Measurements from ENCODE around the gene MBNL1.
"Not testable (repeated sequence)": the region's sequence is repeated elsewhere in the genome, so short reads cannot be mapped to it uniquely, and the experiment has no call there.

Gene MBNL1

GRCh38 chr3:152319831-152320617, 51.3 kb downstream of the MBNL1 start:
- Mint-ChIP-seq H3K9me3 (ENCODE audit: low read depth) (no peaks in the 10 kb centered on the region), H3K36me3 (peaks cover 6% of the 10 kb centered on the region), H3K4me1 (ENCODE audit: low read depth) (peaks cover 83% of the 10 kb centered on the region), H3K27ac (peak overlapping the region; percentile 78), H3K27me3 (no peaks in the 10 kb centered on the region), H3K4me3 (peak overlapping the region; percentile 39)

- Mint-ChIP-seq H3K9me3 (ENCODE audit: low read depth) (no peaks in the 10 kb centered on the region), H3K4me1 (ENCODE audit: low read depth) (peaks cover 81% of the 10 kb centered on the region), H3K4me3 (peak overlapping the region; percentile 24), H3K36me3 (peaks cover 13% of the 10 kb centered on the region), H3K27ac (peak overlapping the region; percentile 66), H3K27me3 (no peaks in the 10 kb centered on the region)
These were observed 52.6 kb downstream of the MBNL1 start for GRCh38 chr3:152321200-152321954.

- Mint-ChIP-seq H3K27me3 (no peaks in the 10 kb centered on the region), H3K36me3 (peaks cover 11% of the 10 kb centered on the region), H3K9me3 (ENCODE audit: low read depth) (no peaks in the 10 kb centered on the region), H3K4me3 (peak overlapping the region; percentile 38), H3K4me1 (ENCODE audit: low read depth) (peaks cover 81% of the 10 kb centered on the region), H3K27ac (peak overlapping the region; percentile 83)
These were observed 53.2 kb downstream of the MBNL1 start for GRCh38 chr3:152321955-152322377.

DNA sequence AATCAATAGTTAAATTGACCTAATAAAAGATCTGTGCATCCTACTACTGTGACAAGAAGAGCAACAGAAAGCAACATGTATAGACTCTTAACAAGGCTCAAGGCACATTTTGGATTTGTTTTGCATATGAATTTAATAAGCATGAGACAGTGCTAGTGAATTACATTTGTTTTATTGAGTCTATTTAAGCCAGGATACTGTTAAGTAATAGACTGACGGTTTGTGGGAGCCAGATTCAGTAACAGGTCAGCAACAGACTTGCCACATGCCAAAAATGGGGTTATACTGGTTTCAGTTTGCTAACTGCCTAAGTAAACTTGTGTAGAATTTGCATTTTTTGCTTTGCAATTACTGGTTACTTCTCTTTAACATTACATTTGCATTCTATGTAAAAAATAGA, 54.0 kb downstream of the MBNL1 start:
- H3K27ac Mint-ChIP-seq: peak overlapping the region; percentile 83
- peaks cover 9% of the 10 kb centered on the region for H3K36me3 Mint-ChIP-seq
- H3K4me1 Mint-ChIP-seq (ENCODE audit: low read depth): peaks cover 79% of the 10 kb centered on the region
- peak overlapping the region; percentile 48 for H3K4me3 Mint-ChIP-seq
- no peaks in the 10 kb centered on the region for H3K9me3 Mint-ChIP-seq (ENCODE audit: low read depth)
- H3K27me3 Mint-ChIP-seq: no peaks in the 10 kb centered on the region

- Mint-ChIP-seq H3K36me3 (peaks cover 11% of the 10 kb centered on the region), H3K27ac (peak overlapping the region; percentile 74)
These were observed 55.1 kb downstream of the MBNL1 start for GRCh38 chr3:152323834-152324233.

GRCh38 chr3:152325136-152325535, 56.4 kb downstream of the MBNL1 start:
- Mint-ChIP-seq H3K4me1 (ENCODE audit: low read depth) (peaks cover 75% of the 10 kb centered on the region), H3K9me3 (ENCODE audit: low read depth) (no peaks in the 10 kb centered on the region), H3K4me3 (peak overlapping the region; percentile 62), H3K27ac (peak overlapping the region; percentile 79), H3K36me3 (peaks cover 12% of the 10 kb centered on the region), H3K27me3 (no peaks in the 10 kb centered on the region)

More at GRCh38 chr3:152323834-152324233, 55.1 kb downstream of the MBNL1 start:
- peaks cover 79% of the 10 kb centered on the region for H3K4me1 Mint-ChIP-seq (ENCODE audit: low read depth)
- H3K9me3 Mint-ChIP-seq (ENCODE audit: low read depth): no peaks in the 10 kb centered on the region
- peak overlapping the region; percentile 61 for H3K4me3 Mint-ChIP-seq
- no peaks in the 10 kb centered on the region for H3K27me3 Mint-ChIP-seq

DNA sequence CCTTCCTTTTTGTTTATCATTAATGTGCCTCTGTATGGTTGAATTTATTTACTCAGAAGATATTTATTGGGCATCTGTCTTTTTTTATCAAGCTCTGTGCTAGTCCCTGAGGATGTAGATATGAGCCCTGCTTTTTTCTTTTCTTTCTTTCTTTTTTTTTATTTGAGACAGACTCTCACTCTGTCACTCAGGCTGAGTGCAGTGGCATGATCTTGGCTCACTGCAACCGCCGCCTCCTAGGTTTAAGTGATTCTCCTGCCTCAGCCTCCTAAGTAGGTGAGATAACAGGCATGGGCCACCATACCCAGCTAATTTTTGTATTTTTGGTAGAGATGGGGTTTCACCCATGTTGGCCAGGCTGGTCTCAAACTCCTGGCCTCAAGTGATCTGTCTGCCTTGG, 58.5 kb downstream of the MBNL1 start:
- H3K9me3 Mint-ChIP-seq (ENCODE audit: low read depth): no peaks in the 10 kb centered on the region
- peak overlapping the region; percentile 30 for H3K27ac Mint-ChIP-seq
- H3K27me3 Mint-ChIP-seq: no peaks in the 10 kb centered on the region
- H3K4me1 Mint-ChIP-seq (ENCODE audit: low read depth): peaks cover 78% of the 10 kb centered on the region
- H3K4me3 Mint-ChIP-seq: no peak overlapping the region
- peaks cover 17% of the 10 kb centered on the region for H3K36me3 Mint-ChIP-seq

DNA sequence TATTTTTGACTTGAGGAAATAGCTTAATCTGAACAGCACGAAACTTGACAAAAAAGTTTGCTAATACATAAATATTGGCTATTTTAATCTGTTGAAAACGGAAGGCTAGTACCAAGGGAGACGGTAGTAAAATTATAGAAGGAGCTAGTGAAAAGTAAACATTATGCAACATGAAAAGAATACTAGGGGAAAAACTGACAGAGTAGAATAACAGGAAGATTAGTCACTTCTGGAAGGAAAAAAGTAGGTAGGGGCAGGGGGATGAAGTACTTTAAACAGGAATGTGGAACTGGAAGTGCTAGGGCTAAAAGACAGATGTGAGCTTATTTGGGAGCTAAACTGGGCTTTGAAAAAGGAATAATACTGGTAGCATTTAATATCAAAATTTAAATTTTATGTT, 60.1 kb downstream of the MBNL1 start:
- Mint-ChIP-seq H3K36me3 (peaks cover 23% of the 10 kb centered on the region), H3K27ac (peak overlapping the region; percentile 94), H3K4me3 (peak overlapping the region; percentile 63), H3K9me3 (ENCODE audit: low read depth) (no peaks in the 10 kb centered on the region), H3K27me3 (no peaks in the 10 kb centered on the region), H3K4me1 (ENCODE audit: low read depth) (peaks cover 82% of the 10 kb centered on the region)

- H3K36me3 Mint-ChIP-seq: peaks cover 20% of the 10 kb centered on the region
- H3K27me3 Mint-ChIP-seq: no peaks in the 10 kb centered on the region
- H3K4me3 Mint-ChIP-seq: peak overlapping the region; percentile 15
- peak overlapping the region; percentile 68 for H3K27ac Mint-ChIP-seq
- H3K9me3 Mint-ChIP-seq (ENCODE audit: low read depth): no peaks in the 10 kb centered on the region
- H3K4me1 Mint-ChIP-seq (ENCODE audit: low read depth): peaks cover 87% of the 10 kb centered on the region
These were observed 61.8 kb downstream of the MBNL1 start for GRCh38 chr3:152330559-152330958.

GRCh38 chr3:152331018-152331541, 62.4 kb downstream of the MBNL1 start:
- peaks cover 88% of the 10 kb centered on the region for H3K4me1 Mint-ChIP-seq (ENCODE audit: low read depth)
- peak overlapping the region; percentile 63 for H3K4me3 Mint-ChIP-seq
- H3K27ac Mint-ChIP-seq: peak overlapping the region; percentile 92
- no peaks in the 10 kb centered on the region for H3K27me3 Mint-ChIP-seq
- no peaks in the 10 kb centered on the region for H3K9me3 Mint-ChIP-seq (ENCODE audit: low read depth)
- H3K36me3 Mint-ChIP-seq: peaks cover 18% of the 10 kb centered on the region

DNA sequence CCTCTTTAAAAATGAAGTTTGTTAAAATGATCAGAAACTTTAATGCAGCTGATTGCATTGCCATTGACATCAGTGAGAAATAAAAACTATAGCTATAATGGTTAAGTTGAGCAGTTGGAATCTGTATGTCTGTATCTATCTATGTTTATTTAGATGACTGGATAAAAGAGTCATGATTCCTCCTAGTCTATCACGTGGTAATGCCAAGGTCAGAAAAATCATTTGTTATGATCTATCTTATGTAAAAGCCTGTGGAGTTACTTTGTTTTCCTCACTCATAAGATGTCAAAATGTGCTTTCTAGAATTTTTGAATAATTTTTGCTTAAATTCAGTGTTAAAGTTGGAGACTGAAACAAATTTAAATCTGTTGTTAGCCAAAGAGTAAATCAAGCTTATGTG, 63.3 kb downstream of the MBNL1 start:
- Mint-ChIP-seq H3K9me3 (ENCODE audit: low read depth) (no peaks in the 10 kb centered on the region), H3K27me3 (no peaks in the 10 kb centered on the region), H3K4me3 (peak overlapping the region; percentile 63), H3K4me1 (ENCODE audit: low read depth) (peaks cover 88% of the 10 kb centered on the region), H3K27ac (peak overlapping the region; percentile 92), H3K36me3 (peaks cover 17% of the 10 kb centered on the region)

- no peaks in the 10 kb centered on the region for H3K27me3 Mint-ChIP-seq
- no peak overlapping the region for H3K4me3 Mint-ChIP-seq
- peak overlapping the region; percentile 92 for H3K27ac Mint-ChIP-seq
- H3K36me3 Mint-ChIP-seq: peaks cover 16% of the 10 kb centered on the region
- no peaks in the 10 kb centered on the region for H3K9me3 Mint-ChIP-seq (ENCODE audit: low read depth)
- H3K4me1 Mint-ChIP-seq (ENCODE audit: low read depth): peaks cover 84% of the 10 kb centered on the region
These were observed 65.2 kb downstream of the MBNL1 start for GRCh38 chr3:152333928-152334327.

- H3K36me3 Mint-ChIP-seq: peaks cover 17% of the 10 kb centered on the region
- peaks cover 85% of the 10 kb centered on the region for H3K4me1 Mint-ChIP-seq (ENCODE audit: low read depth)
- H3K4me3 Mint-ChIP-seq: peak overlapping the region; percentile 51
- H3K9me3 Mint-ChIP-seq (ENCODE audit: low read depth): no peaks in the 10 kb centered on the region
- no peaks in the 10 kb centered on the region for H3K27me3 Mint-ChIP-seq
- H3K27ac Mint-ChIP-seq: peak overlapping the region; percentile 92
These were observed 66.0 kb downstream of the MBNL1 start for GRCh38 chr3:152334761-152335160.

DNA sequence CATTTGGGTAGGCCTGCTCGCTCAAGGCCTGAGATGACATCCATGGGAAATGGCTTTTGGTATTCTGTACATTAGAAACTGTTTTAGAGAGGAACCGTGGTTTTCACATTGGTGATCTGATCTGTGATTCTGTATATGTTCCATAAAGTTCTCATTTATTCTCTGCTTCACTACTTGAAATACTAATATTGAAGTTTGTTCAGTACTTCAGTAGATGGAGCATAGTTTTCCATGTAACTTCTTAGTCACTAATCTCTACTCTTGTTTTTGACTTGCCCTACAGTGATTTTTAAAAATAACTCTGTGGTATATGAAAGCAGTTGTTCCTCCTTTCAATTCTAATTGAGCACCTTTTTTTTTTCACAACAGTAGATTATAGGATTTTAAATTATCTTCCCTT, 66.5 kb downstream of the MBNL1 start:
- Mint-ChIP-seq H3K4me3 (peak overlapping the region; percentile 51), H3K27ac (peak overlapping the region; percentile 92), H3K9me3 (ENCODE audit: low read depth) (no peaks in the 10 kb centered on the region), H3K4me1 (ENCODE audit: low read depth) (peaks cover 85% of the 10 kb centered on the region), H3K27me3 (no peaks in the 10 kb centered on the region), H3K36me3 (peaks cover 20% of the 10 kb centered on the region)

GRCh38 chr3:152337337-152337736, 68.6 kb downstream of the MBNL1 start:
- Mint-ChIP-seq H3K36me3 (peaks cover 21% of the 10 kb centered on the region), H3K4me1 (ENCODE audit: low read depth) (peaks cover 82% of the 10 kb centered on the region), H3K27ac (peak overlapping the region; percentile 77)
- not testable (repeated sequence) for H3K4me3 Mint-ChIP-seq; H3K27me3 Mint-ChIP-seq; H3K9me3 Mint-ChIP-seq (ENCODE audit: low read depth)
